HepG2 (cell line): Measurements from ENCODE around the gene RNASE4. TPM values are rescaled to one million over a fixed set of nuclear protein-coding genes. Genes with fewer than 3 reads are reported as not detected.
A peak's percentile ranks its signal among the peaks of the same experiment; 100 is the strongest.

Experiments
- ARID4A ChIP-seq: sonication (generic); formaldehyde crosslinking; IDR thresholded peaks from 2 replicates; pipeline ENCODE4 v1.5.0; 2020; ENCODE audit warnings: mild to moderate bottlenecking, missing genetic modification reagents, borderline replicate concordance
- DPF2 ChIP-seq: sonication (generic); formaldehyde crosslinking; IDR thresholded peaks from 2 replicates; pipeline ENCODE4 v1.4.0; 2020; ENCODE audit warnings: mild to moderate bottlenecking, low read depth, missing genetic modification reagents, borderline replicate concordance
- HNF1B ChIP-seq: sonication (generic); formaldehyde crosslinking; IDR thresholded peaks from 2 replicates; pipeline ENCODE4 v1.5.1; 2020; ENCODE audit warnings: mild to moderate bottlenecking, moderate library complexity, missing genetic modification reagents
- HNF4G ChIP-seq, 2 experiments: sonication (generic) in 1 of 2; formaldehyde crosslinking in 1 of 2; IDR thresholded peaks; 2 replicates each; pipeline versions ENCODE4 v1.4.0 to v1.6.1; 2011 to 2020; ENCODE audit warnings: borderline replicate concordance in 2 of 2, low read depth in 2 of 2, mild to moderate bottlenecking in 2 of 2, low read length in 1 of 2, missing genetic modification reagents in 1 of 2, moderate library complexity in 1 of 2
- KDM1A ChIP-seq: IDR thresholded peaks from 2 replicates; pipeline ENCODE4 v1.6.1; 2016; ENCODE audit warnings: missing compliant biosample characterization
- PITX1 ChIP-seq: sonication (generic); formaldehyde crosslinking; IDR thresholded peaks from 2 replicates; pipeline ENCODE4 v1.5.1; 2020; ENCODE audit warnings: mild to moderate bottlenecking, missing genetic modification reagents
- PTBP1 ChIP-seq: fragments of 200-400 bp; formaldehyde crosslinking; IDR thresholded peaks from 2 replicates; pipeline ENCODE4 v1.6.1; 2018; ENCODE audit warnings: low read length, low read depth; ENCODE audit not compliant: poor library complexity, severe bottlenecking
- RFXAP ChIP-seq: sonication (generic); formaldehyde crosslinking; IDR thresholded peaks from 2 replicates; pipeline ENCODE4 v1.4.0; 2020; ENCODE audit warnings: missing genetic modification reagents, borderline replicate concordance
- UBTF ChIP-seq: sonication (generic); formaldehyde crosslinking; IDR thresholded peaks from 2 replicates; pipeline ENCODE4 v1.4.0; 2020; ENCODE audit warnings: mild to moderate bottlenecking, missing genetic modification reagents
- ZBTB38 ChIP-seq: sonication (generic); formaldehyde crosslinking; IDR thresholded peaks from 2 replicates; pipeline ENCODE4 v1.5.1; 2020; ENCODE audit warnings: mild to moderate bottlenecking, missing genetic modification reagents
- ZMYM4 ChIP-seq: sonication (generic); formaldehyde crosslinking; IDR thresholded peaks from 2 replicates; pipeline ENCODE4 v1.8.1; 2023; ENCODE audit warnings: mild to moderate bottlenecking, missing genetic modification reagents
- ZNF10 ChIP-seq: sonication (generic); formaldehyde crosslinking; IDR thresholded peaks from 2 replicates; pipeline ENCODE4 v1.4.0; 2020; ENCODE audit warnings: mild to moderate bottlenecking, low read depth, missing genetic modification reagents, borderline replicate concordance
- polyA plus RNA-seq, 8 experiments: library from polyadenylated mRNA; depleted of rRNA in 3 of 8; stranded (reverse) in 7 of 8; unstranded in 1 of 8; fragments of >200 nt; fragmentation: Illumina TruSeq in 4 of 8; extraction: Trizol in 4 of 8; gene quantifications; 2 replicates each; pipeline versions ENCODE4 v1.2.1 to v1.2.3, GENCODE V29; 2011 to 2016; ENCODE audit warnings: low read depth in 4 of 8, missing spikeins in 1 of 8, mixed read lengths in 1 of 8; ENCODE audit not compliant: insufficient read depth in 1 of 8
- total RNA-seq, 5 experiments: library from RNA; depleted of rRNA; stranded (reverse); fragments of >200 nt; fragmentation: Illumina TruSeq; extraction: Trizol; gene quantifications; 2 replicates each; pipeline ENCODE4 v1.2.3, GENCODE V29; 2016; ENCODE audit warnings: low read depth in 1 of 5
- TF ChIP-seq, protein P1 (sequence below): IDR thresholded peaks from 2 replicates; pipeline ENCODE4 v1.6.1; 2016; ENCODE audit warnings: mild to moderate bottlenecking
- TF ChIP-seq, protein P2 (sequence below): sonication (generic); formaldehyde crosslinking; conservative IDR thresholded peaks from 2 replicates; pipeline ENCODE4 v1.4.0; 2020; ENCODE audit warnings: missing genetic modification reagents

The RNASE4 gene
- total and polyA plus RNA-seq, 2 of the 13 experiments (the other 11 are each of a cell fraction or from before 2014, with no cell fraction given) = 109 to 983 TPM

DNA sequence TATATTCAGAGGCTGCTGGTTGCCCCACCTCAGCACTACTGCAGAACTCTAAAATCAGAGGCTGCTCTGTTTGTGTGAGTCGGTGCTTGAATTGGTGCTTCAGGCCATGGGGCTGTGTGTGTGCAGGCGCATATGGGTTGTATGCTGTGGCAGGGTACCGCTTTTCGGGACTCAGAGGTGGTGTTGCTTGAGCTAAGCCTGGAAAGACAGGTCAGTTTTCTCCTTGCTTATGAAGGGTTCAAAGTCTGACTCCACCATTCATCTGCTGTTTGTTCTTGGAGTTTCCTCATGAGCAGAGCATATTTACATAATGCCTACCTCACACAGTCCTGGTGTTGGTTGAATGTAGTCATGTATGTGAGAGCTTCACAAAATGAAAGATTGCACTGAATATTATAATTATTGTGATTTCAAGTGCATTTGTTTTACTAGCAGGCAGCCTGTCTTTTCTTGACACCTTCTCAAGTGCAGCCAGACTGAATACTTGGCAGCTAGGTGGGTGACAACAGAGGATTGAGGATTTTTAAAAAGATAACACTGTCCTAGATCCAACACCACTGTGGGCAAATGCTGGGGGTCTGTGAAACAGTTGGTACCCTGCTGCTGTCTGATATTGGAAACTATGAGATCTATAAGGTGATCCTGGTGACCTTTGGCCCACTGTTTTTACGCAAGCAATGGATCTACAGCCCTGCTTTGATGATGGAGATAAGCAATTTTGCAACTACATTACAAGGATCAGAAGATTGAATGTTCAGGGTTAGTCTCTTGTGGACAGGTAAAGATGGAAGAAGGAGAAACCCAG is 3.2 kb downstream of the RNASE4 start (continued):
- TF ChIP-seq HNF4G (IDR thresholded peaks at IDR 0.05; ENCODE audit: borderline replicate concordance, low read depth, low read length) (peak; percentile 88), HNF4G (CRISPR knock-in tag; IDR thresholded peaks at IDR 0.05; ENCODE audit: borderline replicate concordance, low read depth) (no peak; the same call in none of the 2 replicates), ZNF10 (CRISPR knock-in tag) (no peak), RFXAP (CRISPR knock-in tag) (no peak), PITX1 (CRISPR knock-in tag) (no peak), HNF1B (CRISPR knock-in tag) (0 out of 2 replicates have a peak, but pooled peaks have one; percentile 9), KDM1A (CRISPR knock-in tag) (peak; percentile 98), ZMYM4 (CRISPR knock-in tag) (no peak), DPF2 (CRISPR knock-in tag) (no peak), ARID4A (CRISPR knock-in tag) (peak; percentile 24; the same call in 1 of the 2 replicates), UBTF (peak; percentile 40; the same call in 1 of the 2 replicates), PTBP1 (no peak), ZBTB38 (CRISPR knock-in tag) (0 out of 2 replicates have a peak, but pooled peaks have one; percentile 25)
- TF ChIP-seq, protein P1, sequence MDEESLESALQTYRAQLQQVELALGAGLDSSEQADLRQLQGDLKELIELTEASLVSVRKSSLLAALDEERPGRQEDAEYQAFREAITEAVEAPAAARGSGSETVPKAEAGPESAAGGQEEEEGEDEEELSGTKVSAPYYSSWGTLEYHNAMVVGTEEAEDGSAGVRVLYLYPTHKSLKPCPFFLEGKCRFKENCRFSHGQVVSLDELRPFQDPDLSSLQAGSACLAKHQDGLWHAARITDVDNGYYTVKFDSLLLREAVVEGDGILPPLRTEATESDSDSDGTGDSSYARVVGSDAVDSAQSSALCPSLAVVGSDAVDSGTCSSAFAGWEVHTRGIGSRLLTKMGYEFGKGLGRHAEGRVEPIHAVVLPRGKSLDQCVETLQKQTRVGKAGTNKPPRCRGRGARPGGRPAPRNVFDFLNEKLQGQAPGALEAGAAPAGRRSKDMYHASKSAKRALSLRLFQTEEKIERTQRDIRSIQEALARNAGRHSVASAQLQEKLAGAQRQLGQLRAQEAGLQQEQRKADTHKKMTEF = peak; percentile 44; the same call in 1 of the 2 replicates
- TF ChIP-seq, protein P2, sequence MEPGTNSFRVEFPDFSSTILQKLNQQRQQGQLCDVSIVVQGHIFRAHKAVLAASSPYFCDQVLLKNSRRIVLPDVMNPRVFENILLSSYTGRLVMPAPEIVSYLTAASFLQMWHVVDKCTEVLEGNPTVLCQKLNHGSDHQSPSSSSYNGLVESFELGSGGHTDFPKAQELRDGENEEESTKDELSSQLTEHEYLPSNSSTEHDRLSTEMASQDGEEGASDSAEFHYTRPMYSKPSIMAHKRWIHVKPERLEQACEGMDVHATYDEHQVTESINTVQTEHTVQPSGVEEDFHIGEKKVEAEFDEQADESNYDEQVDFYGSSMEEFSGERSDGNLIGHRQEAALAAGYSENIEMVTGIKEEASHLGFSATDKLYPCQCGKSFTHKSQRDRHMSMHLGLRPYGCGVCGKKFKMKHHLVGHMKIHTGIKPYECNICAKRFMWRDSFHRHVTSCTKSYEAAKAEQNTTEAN (CRISPR knock-in tag) = no peak
